ENCODE results near the gene PPP1R3A. TPM values are rescaled to one million over a fixed set of nuclear protein-coding genes. Genes with fewer than 3 reads are reported as not detected.
A peak's percentile ranks its signal among the peaks of the same experiment; 100 is the strongest.
"Not testable (repeated sequence)": the region's sequence is repeated elsewhere in the genome, so short reads cannot be mapped to it uniquely, and the experiment has no call there.

The PPP1R3A gene
- not detected in 2 replicates for total RNA-seq (2014; rRNA removed)
- polyA plus RNA-seq (2012), result not detected

GRCh38 chr7:113918946-113919345, at the start of gene PPP1R3A:
PPP1R3A (minus strand) TSS chr7:113919009; CDS start chr7:113918996, 13 bp downstream.
- peak; percentile 20 for DNase-seq (ENCODE audit: low read depth)

- DNase-seq (ENCODE audit: low read depth), result no peak
Observed at GRCh38 chr7:113963356-113963755, 44.5 kb upstream of the PPP1R3A start.

- DNase-seq (ENCODE audit: low read depth), result no peak
Observed at GRCh38 chr7:113959910-113960309, 41.1 kb upstream of the PPP1R3A start.

GRCh38 chr7:113955157-113955556, 36.3 kb upstream of the PPP1R3A start:
- DNase-seq (ENCODE audit: low read depth), result no peak

- no peak for DNase-seq (ENCODE audit: low read depth)
Observed at GRCh38 chr7:113953553-113953952, 34.7 kb upstream of the PPP1R3A start.

- peak; percentile 5 for DNase-seq (ENCODE audit: low read depth)
Observed at GRCh38 chr7:113945018-113945938, 26.5 kb upstream of the PPP1R3A start.

- DNase-seq (ENCODE audit: low read depth), result no peak
Observed at GRCh38 chr7:113936982-113937381, 18.2 kb upstream of the PPP1R3A start.

GRCh38 chr7:113936535-113936934, 17.7 kb upstream of the PPP1R3A start:
- no peak for DNase-seq (ENCODE audit: low read depth)

GRCh38 chr7:113929389-113929788, 10.6 kb upstream of the PPP1R3A start:
- DNase-seq (ENCODE audit: low read depth), result not testable (repeated sequence)

GRCh38 chr7:113928112-113928511, 9.3 kb upstream of the PPP1R3A start:
- DNase-seq (ENCODE audit: low read depth), result no peak

- DNase-seq (ENCODE audit: low read depth), result no peak
Observed at GRCh38 chr7:113922049-113922448, 3.2 kb upstream of the PPP1R3A start.

GRCh38 chr7:113921363-113921762, 2.6 kb upstream of the PPP1R3A start:
- no peak for DNase-seq (ENCODE audit: low read depth)

- no peak for DNase-seq (ENCODE audit: low read depth)
Observed at GRCh38 chr7:113917840-113918239, 969 bp downstream of the PPP1R3A start.

GRCh38 chr7:113915956-113916355, 2.9 kb downstream of the PPP1R3A start:
- DNase-seq (ENCODE audit: low read depth), result no peak

GRCh38 chr7:113912876-113913275, 5.9 kb downstream of the PPP1R3A start:
- DNase-seq (ENCODE audit: low read depth), result peak; percentile 3

GRCh38 chr7:113907617-113908016, 11.2 kb downstream of the PPP1R3A start:
- no peak for DNase-seq (ENCODE audit: low read depth)

GRCh38 chr7:113904521-113904920, 14.3 kb downstream of the PPP1R3A start:
- DNase-seq (ENCODE audit: low read depth), result no peak

- no peak for DNase-seq (ENCODE audit: low read depth)
Observed at GRCh38 chr7:113892818-113893217, 26.0 kb downstream of the PPP1R3A start.

GRCh38 chr7:113891828-113892227, 27.0 kb downstream of the PPP1R3A start:
- DNase-seq (ENCODE audit: low read depth), result peak; percentile 36

- DNase-seq (ENCODE audit: low read depth), result no peak
Observed at GRCh38 chr7:113891031-113891350, 27.8 kb downstream of the PPP1R3A start.

GRCh38 chr7:113890331-113891030, 28.3 kb downstream of the PPP1R3A start:
- no peak for DNase-seq (ENCODE audit: low read depth)

GRCh38 chr7:113883096-113883495, 35.7 kb downstream of the PPP1R3A start:
- DNase-seq (ENCODE audit: low read depth), result no peak

GRCh38 chr7:113880559-113880958, 38.2 kb downstream of the PPP1R3A start:
- DNase-seq (ENCODE audit: low read depth), result no peak
